ENCODE data around the gene TRIO.

The TRIO gene

GRCh38 chr5:14356305-14356704, 213.2 kb downstream of the TRIO start:
- H3K9me3 ChIP-seq: no peaks in the 10 kb centered on the region
- H3K4me1 ChIP-seq: peaks cover 68% of the 10 kb centered on the region
- no peaks in the 10 kb centered on the region for H3K27me3 ChIP-seq
- peak overlapping the region; percentile 84 for H3K4me2 ChIP-seq
- peaks cover 44% of the 10 kb centered on the region for H3K36me3 ChIP-seq
- no peak overlapping the region for H3K9ac ChIP-seq
- no peak overlapping the region for H3K4me3 ChIP-seq
- no peak overlapping the region for H3K27ac ChIP-seq
- TF ChIP-seq Cebpa-rat (IDR thresholded peaks at IDR 0.05): no peak
- peaks cover 89% of the 10 kb centered on the region for H4K20me1 ChIP-seq

- H3K4me1 ChIP-seq: peaks cover 62% of the 10 kb centered on the region
- no peak overlapping the region; the same call in 1 of the 2 replicates for H3K9ac ChIP-seq
- H3K4me2 ChIP-seq: peak overlapping the region; percentile 84
- H3K9me3 ChIP-seq: no peaks in the 10 kb centered on the region
- H3K36me3 ChIP-seq: peaks cover 55% of the 10 kb centered on the region
- H3K4me3 ChIP-seq: no peak overlapping the region
- H3K27ac ChIP-seq: peak overlapping the region; percentile 42
- peaks cover 89% of the 10 kb centered on the region for H4K20me1 ChIP-seq
- TF ChIP-seq Cebpa-rat (IDR thresholded peaks at IDR 0.05): no peak
- H3K27me3 ChIP-seq: no peaks in the 10 kb centered on the region
Observed at GRCh38 chr5:14357441-14357840, 214.3 kb downstream of the TRIO start.

- Histone ChIP-seq H3K4me1 (peaks cover 62% of the 10 kb centered on the region), H3K4me2 (peak overlapping the region; percentile 84), H3K9ac (no peak overlapping the region; the same call in 1 of the 2 replicates), H3K27me3 (no peaks in the 10 kb centered on the region), H3K4me3 (no peak overlapping the region), H3K36me3 (peaks cover 55% of the 10 kb centered on the region), H3K9me3 (no peaks in the 10 kb centered on the region), H3K27ac (peak overlapping the region; percentile 42), H4K20me1 (peaks cover 89% of the 10 kb centered on the region)
- no peak for TF ChIP-seq Cebpa-rat (IDR thresholded peaks at IDR 0.05)
Observed at GRCh38 chr5:14357851-14358250, 214.7 kb downstream of the TRIO start.

- Histone ChIP-seq H3K9ac (no peak overlapping the region), H3K9me3 (no peaks in the 10 kb centered on the region), H3K36me3 (peaks cover 60% of the 10 kb centered on the region), H3K27me3 (no peaks in the 10 kb centered on the region), H3K27ac (no peak overlapping the region), H3K4me2 (no peak overlapping the region; the same call in 1 of the 2 replicates), H3K4me3 (no peak overlapping the region), H4K20me1 (peaks cover 95% of the 10 kb centered on the region), H3K4me1 (peaks cover 63% of the 10 kb centered on the region)
- no peak for TF ChIP-seq Cebpa-rat (IDR thresholded peaks at IDR 0.05)
Observed at GRCh38 chr5:14358536-14358935, 215.4 kb downstream of the TRIO start.

GRCh38 chr5:14359069-14360043, 216.2 kb downstream of the TRIO start:
- no peak for TF ChIP-seq Cebpa-rat (IDR thresholded peaks at IDR 0.05)
- Histone ChIP-seq H3K27me3 (no peaks in the 10 kb centered on the region), H4K20me1 (peaks cover 95% of the 10 kb centered on the region), H3K27ac (no peak overlapping the region), H3K9ac (no peak overlapping the region), H3K4me2 (no peak overlapping the region), H3K9me3 (no peaks in the 10 kb centered on the region), H3K36me3 (peaks cover 65% of the 10 kb centered on the region), H3K4me1 (peaks cover 63% of the 10 kb centered on the region), H3K4me3 (no peak overlapping the region)

- peaks cover 89% of the 10 kb centered on the region for H3K36me3 ChIP-seq
- H3K27ac ChIP-seq: no peak overlapping the region
- no peak overlapping the region for H3K4me3 ChIP-seq
- H4K20me1 ChIP-seq: peaks cover 70% of the 10 kb centered on the region
- peaks cover 36% of the 10 kb centered on the region for H3K4me1 ChIP-seq
- TF ChIP-seq Cebpa-rat (IDR thresholded peaks at IDR 0.05): no peak
- H3K9me3 ChIP-seq: no peaks in the 10 kb centered on the region
- H3K4me2 ChIP-seq: peak overlapping the region; percentile 41
- no peak overlapping the region for H3K9ac ChIP-seq
- no peaks in the 10 kb centered on the region for H3K27me3 ChIP-seq
Observed at GRCh38 chr5:14362491-14362890, 219.3 kb downstream of the TRIO start.

GRCh38 chr5:14364096-14364495, 221.0 kb downstream of the TRIO start:
- H3K36me3 ChIP-seq: peaks cover 92% of the 10 kb centered on the region
- H4K20me1 ChIP-seq: peaks cover 57% of the 10 kb centered on the region
- H3K4me2 ChIP-seq: no peak overlapping the region
- H3K27me3 ChIP-seq: no peaks in the 10 kb centered on the region
- no peak overlapping the region for H3K27ac ChIP-seq
- H3K4me1 ChIP-seq: peaks cover 20% of the 10 kb centered on the region
- H3K9me3 ChIP-seq: no peaks in the 10 kb centered on the region
- no peak for TF ChIP-seq Cebpa-rat (IDR thresholded peaks at IDR 0.05)
- H3K9ac ChIP-seq: no peak overlapping the region
- H3K4me3 ChIP-seq: no peak overlapping the region

GRCh38 chr5:14364576-14365472, 221.7 kb downstream of the TRIO start:
- Histone ChIP-seq H3K9ac (no peak overlapping the region), H3K4me2 (no peak overlapping the region), H3K4me1 (peaks cover 13% of the 10 kb centered on the region), H3K4me3 (no peak overlapping the region), H3K27ac (no peak overlapping the region), H3K9me3 (no peaks in the 10 kb centered on the region), H3K27me3 (no peaks in the 10 kb centered on the region), H4K20me1 (peaks cover 55% of the 10 kb centered on the region), H3K36me3 (peaks cover 92% of the 10 kb centered on the region)
- TF ChIP-seq Cebpa-rat (IDR thresholded peaks at IDR 0.05): no peak

GRCh38 chr5:14365831-14366430, 222.8 kb downstream of the TRIO start:
- Histone ChIP-seq H3K4me3 (no peak overlapping the region), H4K20me1 (peaks cover 45% of the 10 kb centered on the region), H3K27me3 (no peaks in the 10 kb centered on the region), H3K4me1 (peaks cover 13% of the 10 kb centered on the region), H3K4me2 (no peak overlapping the region), H3K9me3 (no peaks in the 10 kb centered on the region), H3K27ac (no peak overlapping the region), H3K36me3 (peaks cover 92% of the 10 kb centered on the region), H3K9ac (no peak overlapping the region)
- TF ChIP-seq Cebpa-rat (IDR thresholded peaks at IDR 0.05): no peak

Data from BLaER1 (cell line).